Stimulated activated CD4-positive, alpha-beta T cell treated with anti-CD3 and anti-CD28 coated beads, Interleukin-15, amount 100 ng/mL, for 24 hours (primary cell): ENCODE results near the gene SLC25A3.
A peak's percentile ranks its signal among the peaks of the same experiment; 100 is the strongest.
"Not testable (repeated sequence)": the region's sequence is repeated elsewhere in the genome, so short reads cannot be mapped to it uniquely, and the experiment has no call there.

ENCODE experiments used
- DNase-seq: peaks from one replicate; pipeline ENCODE4 v3.0.0-alpha.2; 2020

The SLC25A3 gene

DNA sequence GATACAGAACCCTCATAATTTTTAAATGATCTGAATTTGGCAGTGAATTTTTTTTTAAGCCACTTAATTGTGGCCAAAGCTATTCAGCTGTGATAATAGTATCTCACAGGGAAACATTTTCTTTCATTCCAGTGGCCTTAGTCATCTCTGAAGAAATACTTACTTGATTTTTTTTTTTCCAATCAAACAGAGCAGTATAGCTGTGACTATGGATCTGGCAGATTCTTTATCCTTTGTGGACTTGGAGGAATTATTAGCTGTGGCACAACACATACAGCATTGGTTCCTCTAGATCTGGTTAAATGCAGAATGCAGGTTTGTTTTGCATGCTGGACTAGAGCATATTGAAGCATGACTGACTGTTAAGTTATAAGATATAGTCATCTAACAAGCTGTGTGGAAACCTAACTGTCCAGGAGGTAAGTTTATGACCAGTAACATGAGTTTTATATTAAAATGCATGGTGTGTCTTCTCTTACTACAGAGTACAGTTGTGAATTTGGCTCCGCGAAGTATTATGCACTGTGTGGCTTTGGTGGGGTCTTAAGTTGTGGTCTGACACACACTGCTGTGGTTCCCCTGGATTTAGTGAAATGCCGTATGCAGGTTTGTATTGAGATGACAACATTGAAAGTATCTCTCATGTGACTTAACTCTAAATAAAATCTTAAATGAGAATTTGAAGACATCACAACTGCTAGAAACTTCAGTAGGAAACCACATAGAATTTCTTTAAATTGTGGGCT is 1.9 kb downstream of the SLC25A3 start:
- no peak for DNase-seq

- not testable (repeated sequence) for DNase-seq
Observed at GRCh38 chr12:98597313-98597712, 3.8 kb downstream of the SLC25A3 start.

- no peak for DNase-seq
Observed at GRCh38 chr12:98601924-98602323, 8.4 kb downstream of the SLC25A3 start.

DNA sequence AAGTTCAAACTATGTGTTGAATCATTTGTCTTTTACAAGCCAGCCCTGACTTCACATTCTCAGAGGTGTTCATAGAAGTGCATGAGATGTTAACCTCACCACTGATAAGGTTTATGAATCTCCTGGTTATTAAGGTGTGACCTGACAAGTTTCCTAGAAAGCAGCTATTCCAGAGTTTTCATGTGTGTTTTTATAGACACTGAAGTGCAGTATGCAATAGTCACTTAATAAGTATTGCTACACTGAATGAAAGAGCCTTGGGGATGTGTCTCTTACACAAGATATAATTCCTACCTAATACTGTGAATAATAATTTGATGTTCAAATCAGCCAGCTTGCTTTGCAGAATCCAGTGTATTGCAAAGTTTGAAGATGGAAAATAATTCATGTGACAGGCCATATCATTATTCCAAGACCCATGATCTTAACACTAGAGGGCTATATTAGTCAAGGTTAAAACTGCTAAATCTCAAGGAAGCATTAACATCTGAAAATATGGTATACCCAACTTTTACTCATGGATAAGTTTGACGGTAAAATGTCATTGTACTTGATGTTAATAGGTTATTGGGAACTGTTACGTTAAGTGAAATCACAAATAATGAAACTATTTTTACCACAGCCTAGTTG is 13.0 kb downstream of the SLC25A3 start:
- DNase-seq, result no peak

- no peak for DNase-seq
Observed at GRCh38 chr12:98610596-98610995, 17.1 kb downstream of the SLC25A3 start.

DNA sequence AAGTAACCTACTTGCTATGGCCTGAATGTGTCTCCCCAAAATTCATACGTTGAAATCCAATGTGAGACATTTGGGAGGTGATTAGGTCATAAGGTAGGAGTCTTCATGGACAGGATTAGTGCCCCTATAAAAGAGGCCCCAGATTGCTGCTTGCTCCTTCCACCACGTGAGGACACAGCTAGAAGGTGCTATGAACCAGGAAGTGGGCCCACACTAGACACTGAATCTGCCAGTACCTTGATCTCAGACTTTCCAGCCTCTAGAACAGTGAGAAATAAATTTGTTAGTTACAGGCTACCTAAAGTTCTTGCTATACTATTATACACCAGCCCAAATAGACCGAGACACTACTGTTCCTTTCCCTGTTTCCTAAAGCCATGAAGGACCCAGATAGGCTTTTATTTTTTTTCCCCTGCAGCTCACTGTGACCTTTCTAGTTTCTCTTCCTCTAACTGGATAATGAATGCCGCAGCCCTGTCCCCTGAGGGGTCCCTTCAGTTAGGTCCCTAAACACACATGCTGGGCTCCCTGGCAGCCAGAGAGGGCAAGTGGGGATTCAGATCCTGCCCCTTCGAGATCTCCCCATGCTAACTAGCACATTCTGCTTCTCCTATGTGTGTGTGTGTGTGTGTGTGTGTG is 19.3 kb downstream of the SLC25A3 start:
- DNase-seq, result no peak

DNA sequence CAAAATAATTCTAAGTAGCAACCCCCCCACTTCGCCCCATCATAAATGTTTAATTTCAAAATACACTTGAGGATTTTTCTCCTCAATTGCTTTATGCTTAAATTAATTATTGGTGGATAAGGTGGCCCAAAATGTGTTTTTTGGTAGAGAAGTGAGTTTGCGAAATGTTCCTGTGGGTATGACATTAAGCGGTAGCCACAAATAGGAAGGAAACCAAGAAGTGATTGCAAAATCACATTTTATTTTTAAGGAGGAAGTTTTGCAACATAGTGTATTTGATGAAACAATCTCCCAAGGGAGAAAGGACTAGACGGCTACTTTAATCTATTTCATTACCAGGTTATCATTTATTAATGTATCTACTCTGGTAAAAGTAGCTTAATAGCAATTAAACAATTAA is 25.5 kb downstream of the SLC25A3 start:
- DNase-seq, result no peak

DNA sequence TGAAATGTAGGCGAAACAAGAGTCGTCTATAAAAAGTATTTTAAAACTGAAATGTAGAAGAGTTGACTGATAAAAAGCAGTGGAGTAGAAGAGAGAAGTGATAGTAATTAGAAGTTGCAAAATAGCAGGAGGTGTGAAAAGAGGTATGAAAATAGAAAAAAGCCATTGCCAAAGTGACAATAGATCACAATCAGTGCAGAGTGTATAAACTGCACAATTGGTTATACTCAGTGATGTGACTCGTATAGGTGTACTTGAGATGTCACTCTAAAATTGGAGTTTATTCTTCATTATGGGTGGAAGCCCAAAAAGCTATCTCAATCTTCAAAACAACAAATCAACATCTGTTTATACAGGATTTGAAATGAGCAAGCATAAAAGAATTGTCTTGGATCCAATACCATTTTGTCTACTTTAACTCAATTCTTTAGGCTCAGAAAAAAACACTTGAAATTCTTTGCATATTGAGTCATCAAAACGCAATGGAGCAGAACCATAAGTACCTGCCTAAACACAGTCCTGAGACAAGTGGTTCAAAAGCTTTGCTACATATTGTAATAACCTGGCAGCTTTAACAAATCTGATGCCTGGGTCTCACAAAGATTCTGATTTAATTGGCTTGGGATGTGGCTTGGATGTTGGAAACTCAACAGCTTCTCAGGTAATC is 42.3 kb downstream of the SLC25A3 start:
- no peak for DNase-seq

- no peak for DNase-seq
Observed at GRCh38 chr12:98637068-98637467, 43.6 kb downstream of the SLC25A3 start.

- DNase-seq, result no peak
Observed at GRCh38 chr12:98638009-98638408, 44.5 kb downstream of the SLC25A3 start.

- DNase-seq, result no peak
Observed at GRCh38 chr12:98639491-98639890, 46.0 kb downstream of the SLC25A3 start.

DNA sequence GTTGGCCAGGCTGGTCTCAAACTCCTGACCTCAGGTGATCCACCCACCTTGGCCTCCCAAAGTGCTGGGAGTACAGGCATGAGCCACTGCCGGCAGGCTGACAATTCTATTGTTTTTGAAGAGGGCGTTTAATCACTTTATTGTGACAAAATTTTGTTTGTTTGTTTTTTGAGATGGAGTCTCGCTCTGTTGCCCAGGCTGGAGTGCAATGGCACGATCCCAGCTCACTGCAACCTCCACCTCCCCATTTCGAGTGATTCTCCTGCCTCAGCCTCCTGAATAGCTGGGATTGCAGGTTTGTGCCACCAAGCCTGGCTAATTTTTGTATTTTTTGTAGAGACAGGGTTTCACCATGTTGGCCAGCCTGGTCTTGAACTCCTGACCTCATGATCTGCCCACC is 49.3 kb downstream of the SLC25A3 start:
- not testable (repeated sequence) for DNase-seq

DNA sequence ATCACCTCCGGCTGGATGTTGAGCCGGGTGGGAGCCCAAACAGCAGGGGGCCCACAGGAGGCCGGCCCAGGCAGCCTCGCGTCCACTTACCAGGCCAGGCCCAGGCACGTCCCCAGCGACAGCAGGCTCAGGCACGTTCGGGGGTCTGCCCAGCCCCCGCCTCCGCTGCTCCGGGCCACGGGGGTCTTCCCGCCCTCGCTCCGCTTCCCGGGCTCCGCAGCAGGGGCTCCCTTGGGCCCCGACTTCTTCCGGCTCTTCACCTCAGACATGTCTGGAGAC is 50.9 kb downstream of the SLC25A3 start:
- no peak for DNase-seq

GRCh38 chr12:98644712-98645571 is 51.5 kb downstream of the SLC25A3 start, which contains the start of the genes APAF1 and IKBIP:
Gene APAF1 (plus strand): TSS chr12:98645290. CDS start chr12:98648360, 3,070 bp downstream.
Gene IKBIP (minus strand): TSS chr12:98644788. CDS start chr12:98644701, 87 bp downstream.
- DNase-seq, result peak; percentile 98

DNA sequence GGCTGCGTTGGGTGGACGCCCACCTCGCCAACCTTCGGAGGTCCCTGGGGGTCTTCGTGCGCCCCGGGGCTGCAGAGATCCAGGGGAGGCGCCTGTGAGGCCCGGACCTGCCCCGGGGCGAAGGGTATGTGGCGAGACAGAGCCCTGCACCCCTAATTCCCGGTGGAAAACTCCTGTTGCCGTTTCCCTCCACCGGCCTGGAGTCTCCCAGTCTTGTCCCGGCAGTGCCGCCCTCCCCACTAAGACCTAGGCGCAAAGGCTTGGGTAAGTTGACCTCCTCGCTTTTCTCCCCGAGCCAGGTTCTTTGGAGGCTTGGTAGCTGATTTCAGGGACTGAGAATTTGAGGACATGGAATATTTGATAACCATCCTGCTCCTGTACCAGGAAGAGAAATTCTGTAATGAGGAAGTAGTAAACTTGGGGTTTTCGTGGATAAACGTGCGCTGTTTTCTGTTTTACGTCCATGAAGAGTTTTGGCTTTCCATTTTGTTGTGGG is 52.1 kb downstream of the SLC25A3 start:
- peak; percentile 23 for DNase-seq

DNA sequence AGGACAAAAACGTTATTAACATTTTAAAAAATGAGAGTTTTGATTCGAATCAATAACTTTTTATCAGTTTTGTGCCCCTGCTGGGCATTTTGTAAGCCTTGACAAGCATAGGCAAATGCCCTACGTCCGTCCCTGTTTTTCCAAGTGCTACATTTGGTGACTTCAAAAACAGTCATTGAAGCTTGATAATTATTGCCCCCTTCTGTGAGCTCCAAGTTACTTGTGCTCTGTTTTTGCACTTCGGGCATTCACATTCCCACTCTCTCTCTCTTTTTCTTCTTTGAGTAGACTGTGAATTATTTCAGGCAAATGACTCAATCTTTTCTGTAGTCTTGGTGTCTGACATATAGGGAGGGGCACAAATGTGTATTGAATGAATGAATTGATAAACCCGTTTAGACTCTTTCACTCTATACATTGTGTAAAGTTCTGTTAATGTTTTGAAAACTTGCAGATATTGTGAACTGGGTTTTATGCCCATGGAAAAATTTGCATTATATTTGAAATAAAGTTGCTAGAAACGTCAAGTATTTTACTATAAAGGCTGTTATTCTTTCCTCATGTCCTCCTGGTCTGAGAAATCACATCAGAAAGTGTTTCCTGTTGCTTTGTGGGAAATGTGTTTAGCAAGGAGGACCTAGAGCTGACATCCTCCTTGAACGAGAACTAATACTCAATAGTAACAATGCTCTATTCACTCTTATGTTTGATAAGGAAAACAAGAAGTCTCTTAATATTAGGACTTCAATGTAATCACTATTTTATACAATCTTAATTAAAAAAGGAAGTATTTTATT is 53.0 kb downstream of the SLC25A3 start:
- DNase-seq, result no peak

DNA sequence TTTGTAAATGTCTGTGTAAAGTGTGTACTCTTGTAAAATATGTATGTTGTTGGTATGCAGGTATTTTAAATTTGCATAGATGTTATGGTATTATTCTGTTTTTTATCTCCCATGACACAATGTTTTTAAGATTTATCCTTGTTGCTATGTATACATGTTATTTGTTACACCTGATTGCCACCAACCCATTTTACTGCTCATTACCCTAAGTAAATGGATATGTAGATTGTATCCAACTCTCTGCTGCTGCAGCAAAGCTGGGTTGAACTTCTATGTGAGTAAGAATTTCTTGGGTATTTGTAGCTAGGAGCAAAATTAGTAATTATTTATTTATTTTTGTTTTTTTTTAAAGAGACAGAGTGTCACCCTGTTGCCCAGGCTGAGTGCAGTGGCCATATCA is 57.8 kb downstream of the SLC25A3 start:
- DNase-seq, result no peak

GRCh38 chr12:98653866-98654493 is 60.5 kb downstream of the SLC25A3 start:
- DNase-seq, result no peak
